AG04450 (cell line): ENCODE results near the gene B3GALT4. TPM values are rescaled to one million over a fixed set of nuclear protein-coding genes. Genes with fewer than 3 reads are reported as not detected.

Experiments
- CTCF ChIA-PET: fragments of 300-600, 350-600 bp; formaldehyde crosslinking; extraction: SDS; loops from one replicate; lab custom pipeline; 2022; ENCODE audit warnings: antibody characterized with exemption, inconsistent platforms; lab: Charles Lee
- POLR2A ChIA-PET: fragments of 350-600 bp; formaldehyde crosslinking; extraction: SDS; loops from one replicate; lab custom pipeline; 2021; ENCODE audit warnings: antibody characterized with exemption, inconsistent platforms; lab: Yijun Ruan, JAX
- DNase-seq: peaks from one replicate; pipeline ENCODE4 v3.0.0-alpha.2; 2011; ENCODE audit warnings: low read depth, low spot score
- H3K27ac ChIP-seq: one replicate; pipeline ENCODE4 v1.5.1; 2012; ENCODE audit warnings: low read depth, low read length, control low read depth
- H3K27me3 ChIP-seq: one replicate; pipeline ENCODE4 v1.6.0; 2012; ENCODE audit warnings: low read length; ENCODE audit not compliant: control insufficient read depth, insufficient read depth
- H3K4me3 ChIP-seq: 2 replicates; pipeline ENCODE4 v1.5.1; 2011; ENCODE audit warnings: mild to moderate bottlenecking, low read depth, low read length, control low read depth
- H3K9me3 ChIP-seq: 2 replicates; pipeline ENCODE4 v1.5.1; 2012; ENCODE audit warnings: low read length; ENCODE audit not compliant: control insufficient read depth, insufficient read depth
- polyA plus RNA-seq: library from polyadenylated mRNA; depleted of rRNA; stranded (reverse); fragments of >200 nt; gene quantifications from 2 replicates; pipeline ENCODE4 v1.2.3, GENCODE V29; 2011
- TF ChIP-seq, protein P1 (sequence below): IDR thresholded peaks from 2 replicates; pipeline ENCODE4 v1.5.1; 2011; ENCODE audit warnings: low read depth, low read length, control low read depth, inconsistent platforms

B3GALT4 gene
- polyA plus RNA-seq, 1 experiment = 1.1 TPM

DNA sequence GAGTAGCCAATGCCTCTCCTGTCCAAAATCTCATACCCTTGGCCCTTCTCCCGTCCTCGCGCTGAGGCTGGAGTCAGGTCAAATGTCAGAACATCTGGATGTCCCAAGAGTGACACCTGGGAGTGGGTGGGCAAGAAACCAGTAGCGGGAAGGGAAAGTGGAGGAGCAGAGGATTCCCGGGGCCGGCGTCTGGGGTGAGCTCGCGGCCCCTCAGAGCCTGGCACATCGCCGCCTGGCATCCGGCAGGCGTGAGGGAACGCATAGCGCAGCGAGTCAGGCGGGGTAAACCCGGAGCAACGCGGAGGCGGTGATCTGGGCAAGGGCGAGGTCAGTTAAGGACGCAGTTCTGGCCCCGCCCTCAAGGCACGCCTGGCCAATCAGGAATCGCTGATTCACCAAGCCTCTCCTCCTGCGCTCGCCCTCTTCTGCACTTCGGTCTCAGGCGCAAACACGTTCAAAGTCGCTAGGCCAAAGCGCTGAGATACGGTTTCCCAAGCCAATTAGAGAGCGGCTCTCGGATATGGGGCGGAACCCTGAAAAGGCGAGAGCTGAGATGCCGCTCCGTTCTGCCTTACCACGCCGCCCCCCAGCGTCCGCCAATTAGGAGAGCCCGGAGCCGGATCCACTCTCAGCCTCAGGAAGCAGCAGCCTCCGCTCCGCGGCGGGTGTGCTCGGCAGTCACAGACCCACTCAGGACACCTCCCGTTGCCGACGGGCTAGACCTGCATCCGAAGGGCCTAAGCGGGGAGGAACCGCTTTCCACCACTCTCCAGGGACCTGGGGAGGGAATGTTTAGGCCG is 27.8 kb upstream of the B3GALT4 start:
- Histone ChIP-seq H3K27me3 (no peaks in the 10 kb centered on the region), H3K27ac (peak overlapping the region; percentile 97), H3K4me3 (peak overlapping the region; percentile 80), H3K9me3 (no peaks in the 10 kb centered on the region)
- TF ChIP-seq, protein P1, sequence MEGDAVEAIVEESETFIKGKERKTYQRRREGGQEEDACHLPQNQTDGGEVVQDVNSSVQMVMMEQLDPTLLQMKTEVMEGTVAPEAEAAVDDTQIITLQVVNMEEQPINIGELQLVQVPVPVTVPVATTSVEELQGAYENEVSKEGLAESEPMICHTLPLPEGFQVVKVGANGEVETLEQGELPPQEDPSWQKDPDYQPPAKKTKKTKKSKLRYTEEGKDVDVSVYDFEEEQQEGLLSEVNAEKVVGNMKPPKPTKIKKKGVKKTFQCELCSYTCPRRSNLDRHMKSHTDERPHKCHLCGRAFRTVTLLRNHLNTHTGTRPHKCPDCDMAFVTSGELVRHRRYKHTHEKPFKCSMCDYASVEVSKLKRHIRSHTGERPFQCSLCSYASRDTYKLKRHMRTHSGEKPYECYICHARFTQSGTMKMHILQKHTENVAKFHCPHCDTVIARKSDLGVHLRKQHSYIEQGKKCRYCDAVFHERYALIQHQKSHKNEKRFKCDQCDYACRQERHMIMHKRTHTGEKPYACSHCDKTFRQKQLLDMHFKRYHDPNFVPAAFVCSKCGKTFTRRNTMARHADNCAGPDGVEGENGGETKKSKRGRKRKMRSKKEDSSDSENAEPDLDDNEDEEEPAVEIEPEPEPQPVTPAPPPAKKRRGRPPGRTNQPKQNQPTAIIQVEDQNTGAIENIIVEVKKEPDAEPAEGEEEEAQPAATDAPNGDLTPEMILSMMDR = peak; percentile 26; the same call in 1 of the 2 replicates
- CTCF ChIA-PET = interaction anchor here (0.6 to 4.7 kb wide), 29 partner anchors 12 to 410 kb away, joined by 3 to 72 read pairs (median 5); partner anchors contain the start of genes HLA-DMA, RING1 and TAP2
- peak; percentile 98 for DNase-seq
- POLR2A ChIA-PET = interaction anchor here (0.6 to 3.7 kb wide), 9 partner anchors 11 to 363 kb away, joined by 3 to 52 read pairs (median 5); partner anchors contain the start of genes B3GALT4, HSD17B8, PFDN6 and RING1

- POLR2A ChIA-PET = interaction anchor here (0.6 to 3.7 kb wide), 8 partner anchors 10 to 278 kb away, joined by 3 to 52 read pairs (median 4); partner anchors contain the start of genes B3GALT4, HSD17B8, PFDN6 and RPS18
Observed at GRCh38 chr6:33249732-33250630, 26.9 kb upstream of the B3GALT4 start.

DNA sequence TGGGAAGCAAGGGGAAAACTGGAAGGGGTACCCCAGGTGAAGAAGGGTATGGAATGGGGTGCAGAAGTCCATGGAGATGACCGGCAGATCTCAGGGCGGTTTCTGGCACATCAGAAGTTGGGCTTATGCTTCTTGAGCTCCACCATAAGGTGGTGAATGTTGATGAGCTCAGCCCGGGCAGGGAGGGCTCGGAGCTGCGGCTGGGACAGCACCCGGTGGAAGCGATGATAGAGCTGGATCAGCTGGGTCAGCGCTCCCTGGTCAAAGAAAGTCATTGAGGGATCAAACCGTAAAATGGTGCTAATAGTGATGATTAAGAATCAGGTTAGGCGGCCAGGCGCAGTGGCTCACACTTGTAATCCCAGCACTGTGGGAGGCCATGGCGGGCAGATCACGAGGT is 26.2 kb upstream of the B3GALT4 start:
- ChIA-PET POLR2A (interaction anchor here (0.7 to 3.7 kb wide), 4 partner anchors 13 to 278 kb away, joined by 3 to 52 read pairs (median 33); partner anchors contain the start of genes B3GALT4, RPS18 and VPS52), CTCF (interaction anchor here (0.7 to 4.7 kb wide), 2 partner anchors 236 to 266 kb away, joined by 3 to 72 read pairs; no protein-coding TSS in a partner anchor)
- TF ChIP-seq, protein P1 = no peak

More at GRCh38 chr6:33249732-33250630, 26.9 kb upstream of the B3GALT4 start:
- H3K27me3 ChIP-seq = no peaks in the 10 kb centered on the region
- DNase-seq = no peak
- no peaks in the 10 kb centered on the region for H3K9me3 ChIP-seq
- H3K4me3 ChIP-seq = peak overlapping the region; percentile 80
- H3K27ac ChIP-seq = peak overlapping the region; percentile 95
- CTCF ChIA-PET = interaction anchor here (1.1 to 4.7 kb wide), 7 partner anchors 14 to 382 kb away, joined by 3 to 72 read pairs (median 5); partner anchors contain the start of gene HLA-DMA
- TF ChIP-seq, protein P1 = no peak

DNA sequence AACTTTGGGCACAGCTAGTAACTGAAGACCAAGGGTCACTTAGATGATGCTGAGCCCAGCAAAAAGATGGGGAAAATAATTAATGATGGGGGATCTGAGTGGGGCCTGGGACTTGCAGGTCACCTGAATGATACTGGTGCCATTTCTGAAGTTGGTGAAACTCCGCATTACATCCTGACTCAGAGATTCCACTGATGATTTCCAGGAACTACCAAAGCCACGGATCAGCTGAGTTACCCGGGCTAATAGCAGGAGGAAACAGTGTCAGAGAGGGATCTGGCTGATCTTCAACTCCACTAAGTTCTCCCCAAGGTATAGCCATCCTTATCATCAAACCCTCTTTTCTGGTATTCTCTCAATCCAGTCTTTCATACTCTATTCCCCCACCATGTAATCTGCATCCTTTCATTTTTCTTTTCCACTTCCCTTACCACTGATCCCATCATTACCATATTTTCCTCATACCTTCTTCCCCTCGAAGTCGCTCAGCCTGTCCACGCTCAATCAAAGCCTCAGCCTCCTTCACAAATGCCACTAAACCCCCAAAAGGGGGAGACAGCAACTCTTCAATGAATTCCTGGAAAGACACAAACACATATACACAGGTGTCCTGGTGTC is 25.4 kb upstream of the B3GALT4 start:
- CTCF ChIA-PET = interaction anchor here (0.7 kb wide), 1 partner anchor 267 kb away, joined by 3 read pairs; no protein-coding TSS in a partner anchor
- POLR2A ChIA-PET = interaction anchor here (0.7 to 3.7 kb wide), 4 partner anchors 12 to 279 kb away, joined by 3 to 52 read pairs (median 33); partner anchors contain the start of genes B3GALT4, RPS18 and VPS52

More for the DNA sequence above, 26.2 kb upstream of the B3GALT4 start:
- DNase-seq = no peak
- peak overlapping the region; percentile 68 for H3K27ac ChIP-seq
- H3K27me3 ChIP-seq = no peaks in the 10 kb centered on the region
- H3K4me3 ChIP-seq = 0 out of 2 replicates have a peak overlapping the region, but pooled peaks have one; percentile 17
- H3K9me3 ChIP-seq = no peaks in the 10 kb centered on the region

More for the DNA sequence above, 25.4 kb upstream of the B3GALT4 start:
- H3K4me3 ChIP-seq = no peak overlapping the region
- no peak for DNase-seq
- H3K27ac ChIP-seq = no peak overlapping the region
- H3K9me3 ChIP-seq = no peaks in the 10 kb centered on the region
- TF ChIP-seq, protein P1 = no peak
- no peaks in the 10 kb centered on the region for H3K27me3 ChIP-seq
